Liver (tissue), 9 donors: Measurements from ENCODE around the gene GATB. TPM values are rescaled to one million over a fixed set of nuclear protein-coding genes. Genes with fewer than 3 reads are reported as not detected.

Experiments
- DNase-seq: peaks from one replicate; pipeline ENCODE4 v3.0.0-alpha.2; 2017; ENCODE audit warnings: low spot score
- H3K27ac ChIP-seq, 2 donors: one replicate each; pipeline ENCODE4 v1.7.0; 2013; ENCODE audit warnings: inconsistent platforms in 2 of 2, low read length in 2 of 2, control low read depth in 1 of 2, low read depth in 1 of 2, mild to moderate bottlenecking in 1 of 2
- H3K27me3 ChIP-seq, 4 donors: one replicate each; pipeline versions ENCODE4 v1.6.1 to v1.7.0; 2013; ENCODE audit warnings: low read length in 3 of 4, inconsistent platforms in 1 of 4, mild to moderate bottlenecking in 1 of 4, moderate library complexity in 1 of 4; ENCODE audit not compliant: control insufficient read depth in 4 of 4, insufficient read depth in 4 of 4
- H3K36me3 ChIP-seq, 4 donors: one replicate each; pipeline versions ENCODE4 v1.6.1 to v1.7.0; 2013; ENCODE audit warnings: low read length in 3 of 4, mild to moderate bottlenecking in 3 of 4, low read depth in 1 of 4, moderate library complexity in 1 of 4; ENCODE audit not compliant: control insufficient read depth in 4 of 4, insufficient read depth in 3 of 4
- H3K4me1 ChIP-seq, 4 donors: one replicate each; pipeline versions ENCODE4 v1.6.1 to v1.7.0; 2013; ENCODE audit warnings: low read length in 3 of 4, mild to moderate bottlenecking in 3 of 4, moderate library complexity in 1 of 4; ENCODE audit not compliant: control insufficient read depth in 4 of 4, insufficient read depth in 4 of 4
- H3K4me3 ChIP-seq, 3 donors: one replicate each; pipeline versions ENCODE4 v1.6.1 to v1.7.0; 2013; ENCODE audit warnings: low read length in 3 of 3, control low read depth in 1 of 3, low read depth in 1 of 3, mild to moderate bottlenecking in 1 of 3
- H3K9ac ChIP-seq, 2 donors: one replicate each; pipeline ENCODE4 v1.7.0; 2013; ENCODE audit warnings: low read length in 2 of 2, mild to moderate bottlenecking in 2 of 2, moderate library complexity in 2 of 2, control low read depth in 1 of 2, low read depth in 1 of 2
- H3K9me3 ChIP-seq, 4 donors: one replicate each; pipeline versions ENCODE4 v1.6.1 to v1.7.0; 2013; ENCODE audit warnings: low read length in 3 of 4; ENCODE audit not compliant: control insufficient read depth in 4 of 4
- FOXA1 ChIP-seq: IDR thresholded peaks from 2 replicates; pipeline ENCODE4 v1.6.1; 2016; ENCODE audit warnings: antibody characterized with exemption
- FOXA2 ChIP-seq: IDR thresholded peaks from 2 replicates; pipeline ENCODE4 v1.6.1; 2016; ENCODE audit warnings: antibody characterized with exemption
- GABPA ChIP-seq, 2 donors: IDR thresholded peaks in 1 of 2; conservative IDR thresholded peaks in 1 of 2; 2 replicates each; pipeline ENCODE4 v1.6.1; 2016; ENCODE audit warnings: antibody characterized with exemption in 2 of 2, mild to moderate bottlenecking in 1 of 2, moderate library complexity in 1 of 2
- HNF4A ChIP-seq, 2 donors: conservative IDR thresholded peaks; 2 replicates each; pipeline ENCODE4 v1.6.1; 2016; ENCODE audit warnings: antibody characterized with exemption in 2 of 2, mild to moderate bottlenecking in 2 of 2
- HNF4G ChIP-seq: IDR thresholded peaks from 2 replicates; pipeline ENCODE4 v1.6.1; 2016; ENCODE audit warnings: antibody characterized with exemption
- JUND ChIP-seq, 2 donors: IDR thresholded peaks; 2 replicates each; pipeline ENCODE4 v1.6.1; 2016; ENCODE audit warnings: antibody characterized with exemption in 2 of 2
- NR2F2 ChIP-seq: IDR thresholded peaks from 2 replicates; pipeline ENCODE4 v1.6.1; 2016; ENCODE audit warnings: antibody characterized with exemption
- RAD21 ChIP-seq, 2 donors: IDR thresholded peaks; 2 replicates each; pipeline ENCODE4 v1.6.1; 2016; ENCODE audit warnings: antibody characterized with exemption in 2 of 2, mild to moderate bottlenecking in 2 of 2
- RXRA ChIP-seq, 2 donors: IDR thresholded peaks; 2 replicates each; pipeline ENCODE4 v1.6.1; 2017 to 2018; ENCODE audit warnings: antibody characterized with exemption in 2 of 2, mild to moderate bottlenecking in 1 of 2
- SP1 ChIP-seq: IDR thresholded peaks from 2 replicates; pipeline ENCODE4 v1.6.1; 2018; ENCODE audit warnings: antibody characterized with exemption, mild to moderate bottlenecking
- TAF1 ChIP-seq: conservative IDR thresholded peaks from 2 replicates; pipeline ENCODE4 v1.6.1; 2016; ENCODE audit warnings: antibody characterized with exemption, mild to moderate bottlenecking
- YY1 ChIP-seq: IDR thresholded peaks from 2 replicates; pipeline ENCODE4 v1.6.1; 2016; ENCODE audit warnings: antibody characterized with exemption, mild to moderate bottlenecking
- WGBS: extraction: QIAGEN DNeasy Blood & Tissue Kit; methylation state at CpG from one replicate; pipeline ENCODE4 v1.1.7; 2013; 5-methylcytosine and 5-hydroxymethylcytosine counted together
- polyA plus RNA-seq, 2 donors: library from polyadenylated mRNA; stranded (reverse) in 1 of 2; unstranded in 1 of 2; fragments of 200-250 nt in 1 of 2; fragments of >200 nt in 1 of 2; fragmentation: Nextera tagmentation in 1 of 2; extraction: Ambion mirVana in 1 of 2; gene quantifications; one replicate each; pipeline versions ENCODE4 v1.2.1 to v1.2.3, GENCODE V29; 2013 to 2015
- total RNA-seq, 2 donors: library from RNA; depleted of rRNA; stranded (reverse); fragments of >200 nt; gene quantifications; one replicate each; pipeline ENCODE4 v1.2.3, GENCODE V29; 2014
- TF ChIP-seq, protein P1 (sequence below): IDR thresholded peaks from 2 replicates; pipeline ENCODE4 v1.6.1; 2016; ENCODE audit warnings: antibody characterized with exemption
- TF ChIP-seq, protein P2 (sequence below): IDR thresholded peaks from 2 replicates; pipeline ENCODE4 v1.6.1; 2016; ENCODE audit warnings: antibody characterized with exemption
- TF ChIP-seq, protein P3 (sequence below): IDR thresholded peaks from 2 replicates; pipeline ENCODE4 v1.6.1; 2016; ENCODE audit warnings: antibody characterized with exemption, mild to moderate bottlenecking
- TF ChIP-seq, protein P4 (sequence below): fragments of 150-350 bp; IDR thresholded peaks from 2 replicates; pipeline ENCODE4 v1.5.1; 2017; ENCODE audit warnings: improper control_type of control experiment, low read depth, low read length; ENCODE audit not compliant: missing input control
- donor health status: healthy.
- donor health status: healthy.
- donor health status: healthy.
- donor health status: healthy.
- donor health status: healthy.

The GATB gene
- total and polyA plus RNA-seq, 4 donors, result 10.4 to 17.3 (median 12.5) TPM

DNA sequence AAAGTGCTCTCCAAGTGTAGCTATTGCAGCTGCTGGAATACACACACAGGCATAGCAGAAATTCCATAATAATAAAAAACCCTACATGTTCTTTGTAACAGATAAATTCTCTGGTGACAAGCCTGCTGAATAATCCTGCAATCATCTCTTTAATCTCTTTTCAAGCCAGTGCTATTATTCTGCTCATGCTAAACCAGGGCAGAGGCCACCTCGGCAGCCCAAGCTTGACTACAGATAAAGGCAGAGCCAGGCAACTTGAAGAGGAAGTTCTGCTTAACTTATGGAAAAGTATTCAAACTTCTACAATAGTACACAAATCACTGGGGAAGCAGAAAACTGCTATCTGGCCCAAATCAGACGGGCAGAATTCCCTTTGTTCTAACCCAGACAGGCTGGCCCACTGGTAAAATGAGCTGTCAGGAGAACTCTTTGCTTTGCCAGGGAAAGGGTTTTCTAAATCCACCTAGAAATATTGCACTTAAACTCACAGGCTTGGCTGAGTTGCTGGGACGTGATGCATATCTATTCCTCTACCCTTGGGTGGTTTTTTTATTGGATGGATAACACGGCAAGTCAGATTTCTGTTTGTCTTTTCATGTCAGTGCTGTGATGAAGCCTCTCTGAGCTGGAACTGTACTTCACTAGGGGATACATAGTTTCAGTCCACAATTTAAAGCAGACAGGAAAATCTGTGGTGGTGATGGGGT, 70.5 kb downstream of the GATB start:
- H3K27me3 ChIP-seq, result no peaks in the 10 kb centered on the region
- no peak overlapping the region for H3K4me3 ChIP-seq
- H3K27ac ChIP-seq, result no peak overlapping the region
- WGBS, result 79% methylated on average over 4 of the region's 4 CpGs
- H3K9me3 ChIP-seq, result no peaks in the 10 kb centered on the region
- H3K4me1 ChIP-seq, result no peaks in the 10 kb centered on the region
- DNase-seq, result no peak
- no peak overlapping the region for H3K9ac ChIP-seq
- H3K36me3 ChIP-seq, result peaks cover 2 to 8% (median 3%) of the 10 kb centered on the region in 4 donors
- TF ChIP-seq RAD21 (IDR thresholded peaks at IDR 0.05) (no peak), TAF1 (no peak), FOXA2 (no peak), HNF4G (no peak)
- TF ChIP-seq, protein P1, sequence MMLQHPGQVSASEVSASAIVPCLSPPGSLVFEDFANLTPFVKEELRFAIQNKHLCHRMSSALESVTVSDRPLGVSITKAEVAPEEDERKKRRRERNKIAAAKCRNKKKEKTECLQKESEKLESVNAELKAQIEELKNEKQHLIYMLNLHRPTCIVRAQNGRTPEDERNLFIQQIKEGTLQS, result no peak
- TF ChIP-seq, protein P2, sequence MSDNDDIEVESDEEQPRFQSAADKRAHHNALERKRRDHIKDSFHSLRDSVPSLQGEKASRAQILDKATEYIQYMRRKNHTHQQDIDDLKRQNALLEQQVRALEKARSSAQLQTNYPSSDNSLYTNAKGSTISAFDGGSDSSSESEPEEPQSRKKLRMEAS, result no peak

DNA sequence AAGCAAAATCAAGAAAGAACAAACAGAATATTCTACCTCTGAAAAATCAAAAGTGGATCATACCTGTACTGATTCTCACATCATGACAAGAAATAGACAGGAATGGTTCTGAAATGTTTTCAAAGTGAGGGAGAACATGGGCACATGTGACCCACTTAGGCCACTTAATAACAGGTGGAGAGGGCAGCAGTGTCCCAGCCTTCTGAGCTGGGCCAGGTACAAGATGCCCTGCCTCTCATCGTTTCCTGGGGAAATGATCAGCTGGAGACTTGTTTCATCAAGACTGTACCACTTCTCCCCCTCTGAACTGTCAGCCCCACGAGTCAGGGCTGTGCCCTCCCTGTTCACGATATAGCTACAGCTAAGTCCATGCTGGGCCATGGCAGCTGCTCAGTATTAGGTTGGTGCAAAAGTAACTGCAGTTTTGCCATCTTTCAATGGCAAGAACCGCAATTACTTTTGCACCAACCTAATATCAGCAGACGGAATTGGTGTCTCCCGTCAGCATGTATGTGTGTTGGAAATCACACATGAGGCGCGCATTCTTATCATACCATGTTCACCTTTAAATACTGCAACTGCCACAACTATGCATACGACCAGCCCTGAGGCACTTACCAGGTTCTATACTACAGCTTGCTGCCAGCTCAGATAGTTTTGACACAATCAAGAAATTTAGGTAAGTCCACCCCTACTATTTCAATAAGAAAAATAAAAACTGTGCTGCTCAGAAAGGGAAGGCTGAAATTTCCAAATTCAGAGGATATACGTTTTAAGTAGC, 71.4 kb downstream of the GATB start:
- H3K9ac ChIP-seq, result no peak overlapping the region

DNA sequence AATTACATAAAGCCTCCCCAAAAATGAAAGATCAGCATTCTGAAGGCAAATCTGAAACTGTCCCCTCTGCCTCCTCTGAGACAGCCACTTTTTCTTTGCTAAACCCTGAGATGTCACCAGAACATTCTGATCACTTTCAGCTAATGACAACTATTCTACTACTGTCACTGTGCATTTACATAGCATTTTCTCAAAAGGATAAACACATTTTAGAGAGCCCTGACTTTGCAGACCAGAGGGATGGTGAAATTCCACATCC, 72.1 kb downstream of the GATB start:
- Histone ChIP-seq H3K4me3 (no peak overlapping the region), H3K9me3 (no peaks in the 10 kb centered on the region), H3K27me3 (no peaks in the 10 kb centered on the region), H3K9ac (no peak overlapping the region), H3K27ac (no peak overlapping the region), H3K4me1 (no peaks in the 10 kb centered on the region), H3K36me3 (peaks cover 2 to 8% (median 4%) of the 10 kb centered on the region in 4 donors)
- no peak for TF ChIP-seq RXRA (IDR thresholded peaks at IDR 0.05)
- DNase-seq, result no peak

More for the DNA sequence above, 71.4 kb downstream of the GATB start:
- 95% methylated on average over 10 of the region's 10 CpGs for WGBS
- Histone ChIP-seq H3K27ac (no peak overlapping the region), H3K9me3 (no peaks in the 10 kb centered on the region), H3K27me3 (no peaks in the 10 kb centered on the region), H3K4me1 (no peaks in the 10 kb centered on the region), H3K4me3 (no peak overlapping the region), H3K36me3 (peaks cover 2 to 8% (median 3%) of the 10 kb centered on the region in 4 donors)
- TF ChIP-seq HNF4G (no peak), JUND (IDR thresholded peaks at IDR 0.05) (no peak), FOXA1 (no peak), YY1 (no peak), NR2F2 (no peak), SP1 (no peak), TAF1 (no peak), FOXA2 (no peak)
- DNase-seq, result no peak

DNA sequence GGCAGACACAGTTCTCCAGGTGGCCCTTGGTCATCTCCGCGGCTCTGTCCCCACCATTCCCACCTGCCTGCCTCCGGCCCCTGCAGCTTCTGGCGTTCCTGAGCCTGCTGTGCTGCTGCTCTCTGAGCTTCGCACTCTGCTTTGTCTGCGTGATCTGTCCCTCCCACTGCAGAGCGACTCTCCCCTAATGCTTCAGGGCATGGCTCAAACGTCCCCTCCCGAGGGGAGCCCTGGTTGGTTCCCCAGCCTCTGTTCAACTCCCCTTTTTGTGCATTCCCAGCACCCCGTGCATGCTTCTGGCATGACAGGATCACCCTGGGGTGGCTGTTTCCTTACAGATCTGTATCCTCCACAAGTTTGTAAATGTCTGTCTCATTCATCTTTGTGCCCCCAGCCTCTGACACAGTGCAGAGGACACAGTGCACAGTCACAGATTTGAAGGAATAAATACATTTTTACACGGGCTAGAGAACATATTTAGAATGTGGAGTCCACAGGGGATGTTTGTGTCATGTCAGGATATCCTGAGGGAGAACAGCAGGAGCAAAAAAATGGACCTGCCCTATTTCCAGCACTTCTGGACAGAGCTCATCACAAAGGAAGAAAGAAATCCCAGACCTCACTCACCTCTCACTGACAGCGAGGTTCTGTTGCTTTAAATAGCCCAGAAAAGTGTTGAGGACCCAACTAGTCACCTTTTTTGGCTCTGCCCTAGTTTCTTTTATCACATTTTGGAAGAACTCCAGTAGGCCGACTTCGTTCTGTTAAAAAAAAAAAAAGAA, 72.6 kb downstream of the GATB start:
- H3K27me3 ChIP-seq, result no peaks in the 10 kb centered on the region
- no peak overlapping the region for H3K27ac ChIP-seq
- no peaks in the 10 kb centered on the region for H3K4me1 ChIP-seq
- no peaks in the 10 kb centered on the region for H3K9me3 ChIP-seq
- H3K36me3 ChIP-seq, result peaks cover 2 to 8% (median 4%) of the 10 kb centered on the region in 4 donors
- no peak overlapping the region for H3K9ac ChIP-seq
- no peak for DNase-seq
- H3K4me3 ChIP-seq, result no peak overlapping the region
- WGBS, result 80% methylated on average over 14 of the region's 14 CpGs
- TF ChIP-seq RAD21 (IDR thresholded peaks at IDR 0.05) (no peak), RXRA (IDR thresholded peaks at IDR 0.05) (no peak), GABPA (IDR thresholded peaks at IDR 0.05 in 1 of 2, conservative IDR thresholded peaks at IDR 0.05 in 1 of 2) (no peak), SP1 (no peak), HNF4A (conservative IDR thresholded peaks at IDR 0.05) (no peak), TAF1 (no peak)
- TF ChIP-seq, protein P3, sequence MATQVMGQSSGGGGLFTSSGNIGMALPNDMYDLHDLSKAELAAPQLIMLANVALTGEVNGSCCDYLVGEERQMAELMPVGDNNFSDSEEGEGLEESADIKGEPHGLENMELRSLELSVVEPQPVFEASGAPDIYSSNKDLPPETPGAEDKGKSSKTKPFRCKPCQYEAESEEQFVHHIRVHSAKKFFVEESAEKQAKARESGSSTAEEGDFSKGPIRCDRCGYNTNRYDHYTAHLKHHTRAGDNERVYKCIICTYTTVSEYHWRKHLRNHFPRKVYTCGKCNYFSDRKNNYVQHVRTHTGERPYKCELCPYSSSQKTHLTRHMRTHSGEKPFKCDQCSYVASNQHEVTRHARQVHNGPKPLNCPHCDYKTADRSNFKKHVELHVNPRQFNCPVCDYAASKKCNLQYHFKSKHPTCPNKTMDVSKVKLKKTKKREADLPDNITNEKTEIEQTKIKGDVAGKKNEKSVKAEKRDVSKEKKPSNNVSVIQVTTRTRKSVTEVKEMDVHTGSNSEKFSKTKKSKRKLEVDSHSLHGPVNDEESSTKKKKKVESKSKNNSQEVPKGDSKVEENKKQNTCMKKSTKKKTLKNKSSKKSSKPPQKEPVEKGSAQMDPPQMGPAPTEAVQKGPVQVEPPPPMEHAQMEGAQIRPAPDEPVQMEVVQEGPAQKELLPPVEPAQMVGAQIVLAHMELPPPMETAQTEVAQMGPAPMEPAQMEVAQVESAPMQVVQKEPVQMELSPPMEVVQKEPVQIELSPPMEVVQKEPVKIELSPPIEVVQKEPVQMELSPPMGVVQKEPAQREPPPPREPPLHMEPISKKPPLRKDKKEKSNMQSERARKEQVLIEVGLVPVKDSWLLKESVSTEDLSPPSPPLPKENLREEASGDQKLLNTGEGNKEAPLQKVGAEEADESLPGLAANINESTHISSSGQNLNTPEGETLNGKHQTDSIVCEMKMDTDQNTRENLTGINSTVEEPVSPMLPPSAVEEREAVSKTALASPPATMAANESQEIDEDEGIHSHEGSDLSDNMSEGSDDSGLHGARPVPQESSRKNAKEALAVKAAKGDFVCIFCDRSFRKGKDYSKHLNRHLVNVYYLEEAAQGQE, result no peak
- TF ChIP-seq, protein P4, sequence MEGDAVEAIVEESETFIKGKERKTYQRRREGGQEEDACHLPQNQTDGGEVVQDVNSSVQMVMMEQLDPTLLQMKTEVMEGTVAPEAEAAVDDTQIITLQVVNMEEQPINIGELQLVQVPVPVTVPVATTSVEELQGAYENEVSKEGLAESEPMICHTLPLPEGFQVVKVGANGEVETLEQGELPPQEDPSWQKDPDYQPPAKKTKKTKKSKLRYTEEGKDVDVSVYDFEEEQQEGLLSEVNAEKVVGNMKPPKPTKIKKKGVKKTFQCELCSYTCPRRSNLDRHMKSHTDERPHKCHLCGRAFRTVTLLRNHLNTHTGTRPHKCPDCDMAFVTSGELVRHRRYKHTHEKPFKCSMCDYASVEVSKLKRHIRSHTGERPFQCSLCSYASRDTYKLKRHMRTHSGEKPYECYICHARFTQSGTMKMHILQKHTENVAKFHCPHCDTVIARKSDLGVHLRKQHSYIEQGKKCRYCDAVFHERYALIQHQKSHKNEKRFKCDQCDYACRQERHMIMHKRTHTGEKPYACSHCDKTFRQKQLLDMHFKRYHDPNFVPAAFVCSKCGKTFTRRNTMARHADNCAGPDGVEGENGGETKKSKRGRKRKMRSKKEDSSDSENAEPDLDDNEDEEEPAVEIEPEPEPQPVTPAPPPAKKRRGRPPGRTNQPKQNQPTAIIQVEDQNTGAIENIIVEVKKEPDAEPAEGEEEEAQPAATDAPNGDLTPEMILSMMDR, result no peak
